Prostate gland (tissue), 2 donors: ENCODE measurements around the gene ARL8B.

Experiments used
- POLR2AphosphoS5 ChIP-seq: sonication (generic); formaldehyde crosslinking; IDR thresholded peaks from one replicate; pipeline ENCODE4 v1.6.1; 2017; ENCODE audit warnings: antibody characterized with exemption
- TF ChIP-seq, protein P1 (sequence below), 4 experiments: fragments of 200-600 bp in 2 of 4; fragments of 450-650 bp in 2 of 4; sonication (generic) in 2 of 4; IDR thresholded peaks; 1 replicate in 3 of 4; 2 replicates in 1 of 4; pipeline ENCODE4 v1.5.1; 2016 to 2019; ENCODE audit warnings: antibody characterized with exemption in 4 of 4, mild to moderate bottlenecking in 2 of 4, moderate library complexity in 2 of 4

DNA sequence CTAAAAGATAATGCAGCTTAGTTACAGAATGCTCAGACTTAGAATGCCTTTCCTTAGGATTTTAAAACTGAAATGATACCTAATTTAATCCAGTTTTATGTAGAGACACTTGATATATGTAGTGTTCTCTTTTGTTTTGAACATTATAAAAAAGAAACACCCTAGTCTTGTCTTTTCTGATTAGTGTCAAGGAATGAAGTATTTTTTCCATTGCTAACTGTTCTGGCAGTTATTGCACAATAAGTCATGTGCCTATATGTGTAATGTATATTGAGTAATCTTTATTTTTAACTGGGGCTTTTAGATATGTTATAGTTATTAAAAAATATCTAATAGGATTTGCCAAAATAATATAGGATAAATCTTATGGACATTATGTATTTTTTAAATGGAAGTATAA is 4.5 kb downstream of the ARL8B start:
- TF ChIP-seq, protein P1, sequence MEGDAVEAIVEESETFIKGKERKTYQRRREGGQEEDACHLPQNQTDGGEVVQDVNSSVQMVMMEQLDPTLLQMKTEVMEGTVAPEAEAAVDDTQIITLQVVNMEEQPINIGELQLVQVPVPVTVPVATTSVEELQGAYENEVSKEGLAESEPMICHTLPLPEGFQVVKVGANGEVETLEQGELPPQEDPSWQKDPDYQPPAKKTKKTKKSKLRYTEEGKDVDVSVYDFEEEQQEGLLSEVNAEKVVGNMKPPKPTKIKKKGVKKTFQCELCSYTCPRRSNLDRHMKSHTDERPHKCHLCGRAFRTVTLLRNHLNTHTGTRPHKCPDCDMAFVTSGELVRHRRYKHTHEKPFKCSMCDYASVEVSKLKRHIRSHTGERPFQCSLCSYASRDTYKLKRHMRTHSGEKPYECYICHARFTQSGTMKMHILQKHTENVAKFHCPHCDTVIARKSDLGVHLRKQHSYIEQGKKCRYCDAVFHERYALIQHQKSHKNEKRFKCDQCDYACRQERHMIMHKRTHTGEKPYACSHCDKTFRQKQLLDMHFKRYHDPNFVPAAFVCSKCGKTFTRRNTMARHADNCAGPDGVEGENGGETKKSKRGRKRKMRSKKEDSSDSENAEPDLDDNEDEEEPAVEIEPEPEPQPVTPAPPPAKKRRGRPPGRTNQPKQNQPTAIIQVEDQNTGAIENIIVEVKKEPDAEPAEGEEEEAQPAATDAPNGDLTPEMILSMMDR (IDR thresholded peaks at IDR 0.05): no peak
- TF ChIP-seq POLR2AphosphoS5: no peak
